GM18517 (cell line): ENCODE results near the gene CDK5R1.
"Not testable (repeated sequence)": the region's sequence is repeated elsewhere in the genome, so short reads cannot be mapped to it uniquely, and the experiment has no call there.

Source experiments
- ATAC-seq: cut with Tn5 transposase; IDR thresholded peaks from one replicate; pipeline ENCODE4 v1.9.1; 2021; ENCODE audit warnings: mild to moderate bottlenecking, moderate library complexity; ENCODE audit not compliant: unreplicated experiment

The CDK5R1 gene

GRCh38 chr17:32486701-32487472 is at the start of gene CDK5R1:
TSS of gene CDK5R1 (plus strand) at chr17:32486993. CDS start at chr17:32487621, 628 bp downstream.
- peak; percentile 38 for ATAC-seq

GRCh38 chr17:32440722-32441121 is 46.1 kb upstream of the CDK5R1 start:
- ATAC-seq, result no peak

- ATAC-seq, result no peak
These were observed 44.9 kb upstream of the CDK5R1 start for GRCh38 chr17:32441886-32442285.

GRCh38 chr17:32443827-32444300 is 42.9 kb upstream of the CDK5R1 start:
- no peak for ATAC-seq

GRCh38 chr17:32444301-32445073 is 42.3 kb upstream of the CDK5R1 start, which contains the start of gene PSMD11:
TSS of gene PSMD11 (plus strand) at chr17:32444510. CDS start at chr17:32444524, 14 bp downstream.
- ATAC-seq, result peak; percentile 86

- peak; percentile 18 for ATAC-seq
These were observed 41.7 kb upstream of the CDK5R1 start for GRCh38 chr17:32445074-32445415.

GRCh38 chr17:32445497-32445896 is 41.3 kb upstream of the CDK5R1 start:
- ATAC-seq, result no peak

- ATAC-seq, result no peak
These were observed 40.8 kb upstream of the CDK5R1 start for GRCh38 chr17:32445971-32446370.

GRCh38 chr17:32446949-32447348 is 39.8 kb upstream of the CDK5R1 start:
- ATAC-seq, result no peak

- no peak for ATAC-seq
These were observed 36.8 kb upstream of the CDK5R1 start for GRCh38 chr17:32449963-32450362.

- ATAC-seq, result not testable (repeated sequence)
These were observed 36.4 kb upstream of the CDK5R1 start for GRCh38 chr17:32450379-32450778.

GRCh38 chr17:32451879-32452278 is 34.9 kb upstream of the CDK5R1 start:
- ATAC-seq, result no peak

GRCh38 chr17:32452281-32452680 is 34.5 kb upstream of the CDK5R1 start:
- no peak for ATAC-seq

- no peak for ATAC-seq
These were observed 33.4 kb upstream of the CDK5R1 start for GRCh38 chr17:32453370-32453769.

- ATAC-seq, result no peak
These were observed 28.4 kb upstream of the CDK5R1 start for GRCh38 chr17:32458371-32458770.

- ATAC-seq, result no peak
These were observed 26.7 kb upstream of the CDK5R1 start for GRCh38 chr17:32460054-32460453.

- no peak for ATAC-seq
These were observed 25.3 kb upstream of the CDK5R1 start for GRCh38 chr17:32461498-32461852.

GRCh38 chr17:32461853-32462617 is 24.8 kb upstream of the CDK5R1 start:
- no peak for ATAC-seq

- ATAC-seq, result no peak
These were observed 23.5 kb upstream of the CDK5R1 start for GRCh38 chr17:32463304-32463703.

- no peak for ATAC-seq
These were observed 22.4 kb upstream of the CDK5R1 start for GRCh38 chr17:32464374-32464773.

GRCh38 chr17:32467949-32468348 is 18.8 kb upstream of the CDK5R1 start:
- ATAC-seq, result no peak
